H7 (cell line): ENCODE results near the gene FBXO31. TPM values are rescaled to one million over a fixed set of nuclear protein-coding genes. Genes with fewer than 3 reads are reported as not detected.

Experiments
- DNase-seq: peaks from one replicate; pipeline ENCODE4 v3.0.0; 2012
- H3K27me3 ChIP-seq: 2 replicates; pipeline ENCODE4 v1.6.0; 2011; ENCODE audit warnings: mild to moderate bottlenecking, low read length; ENCODE audit not compliant: control insufficient read depth, insufficient read depth
- H3K36me3 ChIP-seq: replicated peaks from 2 replicates; pipeline ENCODE4 v1.5.1; 2011; ENCODE audit warnings: low read length; ENCODE audit not compliant: control insufficient read depth, insufficient read depth
- H3K4me3 ChIP-seq: 2 replicates; pipeline ENCODE4 v1.5.1; 2011; ENCODE audit warnings: low read depth, mild to moderate bottlenecking, control low read depth, low read length, moderate library complexity; ENCODE audit not compliant: insufficient read depth
- total RNA-seq: library from RNA; depleted of rRNA; stranded (reverse); fragments of >200 nt; shearing (Covaris generic); gene quantifications from 2 replicates; pipeline ENCODE4 v1.2.3, GENCODE V29; 2014

FBXO31 gene
- total RNA-seq, 1 experiment from 2014 or later, result 24.4 TPM

- Histone ChIP-seq H3K4me3 (no peak overlapping the region), H3K27me3 (no peaks in the 10 kb centered on the region), H3K36me3 (peaks cover 6% of the 10 kb centered on the region)
- no peak for DNase-seq
These were observed 44.4 kb downstream of the FBXO31 start for GRCh38 chr16:87339086-87339723.

- H3K4me3 ChIP-seq, result no peak overlapping the region
- H3K36me3 ChIP-seq, result peaks cover 6% of the 10 kb centered on the region
- peak; percentile 44 for DNase-seq
These were observed 45.3 kb downstream of the FBXO31 start for GRCh38 chr16:87338155-87338765.

GRCh38 chr16:87337262-87337771 lies 46.3 kb downstream of the FBXO31 start:
- Histone ChIP-seq H3K4me3 (no peak overlapping the region), H3K27me3 (no peaks in the 10 kb centered on the region), H3K36me3 (peaks cover 4% of the 10 kb centered on the region)
- DNase-seq, result no peak

More at GRCh38 chr16:87338155-87338765, 45.3 kb downstream of the FBXO31 start:
- no peaks in the 10 kb centered on the region for H3K27me3 ChIP-seq

GRCh38 chr16:87336434-87337240 lies 46.9 kb downstream of the FBXO31 start:
- Histone ChIP-seq H3K27me3 (no peaks in the 10 kb centered on the region), H3K4me3 (no peak overlapping the region), H3K36me3 (peaks cover 4% of the 10 kb centered on the region)
- peak; percentile 51 for DNase-seq

- DNase-seq, result peak; percentile 57
- no peak overlapping the region for H3K4me3 ChIP-seq
These were observed 47.7 kb downstream of the FBXO31 start for GRCh38 chr16:87335625-87336433.

GRCh38 chr16:87334651-87335624 lies 48.6 kb downstream of the FBXO31 start:
- Histone ChIP-seq H3K4me3 (no peak overlapping the region), H3K27me3 (no peaks in the 10 kb centered on the region), H3K36me3 (peaks cover 7% of the 10 kb centered on the region)
- no peak for DNase-seq

More at GRCh38 chr16:87335625-87336433, 47.7 kb downstream of the FBXO31 start:
- H3K27me3 ChIP-seq, result no peaks in the 10 kb centered on the region
- H3K36me3 ChIP-seq, result peaks cover 4% of the 10 kb centered on the region

GRCh38 chr16:87333581-87334331 lies 49.8 kb downstream of the FBXO31 start:
- DNase-seq, result peak; percentile 48
- no peak overlapping the region for H3K4me3 ChIP-seq
- H3K27me3 ChIP-seq, result no peaks in the 10 kb centered on the region

GRCh38 chr16:87333101-87333500 lies 50.5 kb downstream of the FBXO31 start:
- Histone ChIP-seq H3K27me3 (no peaks in the 10 kb centered on the region), H3K4me3 (no peak overlapping the region), H3K36me3 (peaks cover 4% of the 10 kb centered on the region)
- DNase-seq, result no peak

More at GRCh38 chr16:87333581-87334331, 49.8 kb downstream of the FBXO31 start:
- H3K36me3 ChIP-seq, result peaks cover 6% of the 10 kb centered on the region

- no peaks in the 10 kb centered on the region for H3K27me3 ChIP-seq
- DNase-seq, result no peak
- no peak overlapping the region for H3K4me3 ChIP-seq
These were observed 51.4 kb downstream of the FBXO31 start for GRCh38 chr16:87332150-87332549.

GRCh38 chr16:87331241-87331801 lies 52.3 kb downstream of the FBXO31 start:
- DNase-seq, result peak; percentile 51
- H3K4me3 ChIP-seq, result no peak overlapping the region
- peaks cover 4% of the 10 kb centered on the region for H3K36me3 ChIP-seq

More at GRCh38 chr16:87332150-87332549, 51.4 kb downstream of the FBXO31 start:
- H3K36me3 ChIP-seq, result peaks cover 4% of the 10 kb centered on the region

GRCh38 chr16:87330646-87331045 lies 52.9 kb downstream of the FBXO31 start:
- no peak overlapping the region for H3K4me3 ChIP-seq
- H3K36me3 ChIP-seq, result peaks cover 4% of the 10 kb centered on the region
- H3K27me3 ChIP-seq, result no peaks in the 10 kb centered on the region
- DNase-seq, result no peak

More at GRCh38 chr16:87331241-87331801, 52.3 kb downstream of the FBXO31 start:
- H3K27me3 ChIP-seq, result no peaks in the 10 kb centered on the region

GRCh38 chr16:87330257-87330624 lies 53.3 kb downstream of the FBXO31 start:
- H3K4me3 ChIP-seq, result no peak overlapping the region
- no peak for DNase-seq
- no peaks in the 10 kb centered on the region for H3K27me3 ChIP-seq
- peaks cover 4% of the 10 kb centered on the region for H3K36me3 ChIP-seq
